OCI-LY7 (cell line): ENCODE measurements around the gene UBAP2. TPM values are rescaled to one million over a fixed set of nuclear protein-coding genes. Genes with fewer than 3 reads are reported as not detected.

Source experiments
- BruUV-seq: library from RNA; stranded (reverse); fragments of 400-500 nt; replicated peaks from 2 replicates; lab custom pipeline; 2021; lab: Mats Ljungman, UMichigan
- CTCF ChIA-PET: fragments of 300-600 bp; sonication (Branson Sonifier 250); formaldehyde crosslinking; loops from one replicate; lab custom pipeline; 2022; ENCODE audit warnings: antibody characterized with exemption; ENCODE audit not compliant: unreplicated experiment; lab: Charles Lee
- POLR2A ChIA-PET: fragments of 300-600 bp; sonication (Branson Sonifier 250); formaldehyde crosslinking; loops from one replicate; lab custom pipeline; 2022; ENCODE audit warnings: antibody characterized with exemption; lab: Charles Lee
- DNase-seq: peaks from one replicate; pipeline ENCODE4 v3.0.0-alpha.2; 2015; ENCODE audit warnings: low spot score
- H2AFZ ChIP-seq: fragments of 200-600 bp; sonication (generic), shearing (Covaris generic); 2 replicates; pipeline ENCODE4 v1.6.1; 2014; ENCODE audit warnings: mild to moderate bottlenecking, antibody characterized with exemption, low read length, moderate library complexity
- H3K27ac ChIP-seq: fragments of 200-600 bp; sonication (generic); 2 replicates; pipeline ENCODE4 v1.5.1; 2014; ENCODE audit warnings: mixed run types, low read depth, mild to moderate bottlenecking, moderate library complexity, low read length, inconsistent platforms; ENCODE audit not compliant: poor library complexity, severe bottlenecking
- H3K36me3 ChIP-seq: fragments of 200-600 bp; sonication (generic); 2 replicates; pipeline ENCODE4 v1.6.1; 2014; ENCODE audit warnings: mild to moderate bottlenecking, antibody characterized with exemption, low read length, moderate library complexity, mixed read lengths; ENCODE audit not compliant: insufficient read depth
- H3K4me1 ChIP-seq: fragments of 200-600 bp; sonication (generic); 2 replicates; pipeline ENCODE4 v1.5.1; 2014; ENCODE audit warnings: mild to moderate bottlenecking, low read length; ENCODE audit not compliant: insufficient read depth, poor library complexity, severe bottlenecking
- H3K4me2 ChIP-seq: fragments of 200-600 bp; sonication (generic); 2 replicates; pipeline ENCODE4 v1.6.1; 2014; ENCODE audit warnings: mild to moderate bottlenecking, low read length
- H3K4me3 ChIP-seq: fragments of 200-600 bp; sonication (generic); 2 replicates; pipeline ENCODE4 v1.5.1; 2014; ENCODE audit warnings: mild to moderate bottlenecking, low read depth, low read length; ENCODE audit not compliant: poor library complexity, severe bottlenecking
- H3K79me2 ChIP-seq: fragments of 200-600 bp; sonication (generic); 2 replicates; pipeline ENCODE4 v1.6.1; 2016; ENCODE audit warnings: low read depth, mild to moderate bottlenecking, low read length, moderate library complexity, mixed read lengths; ENCODE audit not compliant: insufficient read depth
- H3K9me2 ChIP-seq: fragments of 200-600 bp; sonication (generic); 2 replicates; pipeline ENCODE4 v1.6.1; 2016; ENCODE audit warnings: mild to moderate bottlenecking, low read length, mixed read lengths; ENCODE audit not compliant: insufficient read depth
- H3K9me3 ChIP-seq: fragments of 200-600 bp; sonication (generic); 2 replicates; pipeline ENCODE4 v1.6.1; 2014; ENCODE audit warnings: mild to moderate bottlenecking, mixed run types, low read length, mixed read lengths
- H4K20me1 ChIP-seq: fragments of 200-600 bp; sonication (generic); 2 replicates; pipeline ENCODE4 v1.6.1; 2014; ENCODE audit warnings: mild to moderate bottlenecking, antibody characterized with exemption, low read length, moderate library complexity, mixed read lengths; ENCODE audit not compliant: insufficient read depth
- CTCF ChIP-seq: fragments of 200-600 bp; sonication (generic); conservative IDR thresholded peaks from 2 replicates; pipeline ENCODE4 v1.5.1; 2014; ENCODE audit warnings: mild to moderate bottlenecking, antibody characterized with exemption, low read length, moderate library complexity, mixed read lengths
- EZH2phosphoT487 ChIP-seq: fragments of 200-600 bp; sonication (generic); IDR thresholded peaks from 2 replicates; pipeline ENCODE4 v1.6.1; 2018; ENCODE audit warnings: low read depth, borderline replicate concordance, mild to moderate bottlenecking, mixed run types, antibody characterized with exemption, low read length, moderate library complexity, mixed read lengths
- intact Hi-C: fragments of 100-400 bp; cut with micrococcal nuclease; formaldehyde crosslinking; loops from one replicate; pipeline ENCODE4 v1.10.0; 2022; ENCODE audit not compliant: unreplicated experiment
- total RNA-seq, 2 experiments: library from RNA; depleted of rRNA in 1 of 2; stranded (reverse); fragments of >200 nt in 1 of 2; shearing (Covaris generic) in 1 of 2; gene quantifications; 2 replicates each; pipeline ENCODE4 v1.2.3, GENCODE V29; 2014 to 2022

Gene UBAP2
- total RNA-seq, 2 experiments from 2014 or later: 28.5 to 63.9 TPM

GRCh38 chr9:34085581-34086500, 37.2 kb upstream of the UBAP2 start:
- Histone ChIP-seq H4K20me1 (no peaks in the 10 kb centered on the region), H2AFZ (no peak overlapping the region), H3K79me2 (no peaks in the 10 kb centered on the region), H3K4me1 (peaks cover 23% of the 10 kb centered on the region), H3K4me3 (no peak overlapping the region), H3K4me2 (no peak overlapping the region), H3K9me2 (no peaks in the 10 kb centered on the region), H3K9me3 (no peaks in the 10 kb centered on the region), H3K27ac (no peak overlapping the region), H3K36me3 (peaks cover 38% of the 10 kb centered on the region)
- TF ChIP-seq CTCF: no peak
- no peak for TF ChIP-seq EZH2phosphoT487
- intact Hi-C loops: no loop called here
- no peak for DNase-seq
- no TSS peak for BruUV-seq
- ChIA-PET CTCF (no interaction called here), POLR2A (interaction anchor here (0.6 kb wide), 1 partner anchor 155 kb away, joined by 5 read pairs; no protein-coding TSS in a partner anchor)

- Histone ChIP-seq H4K20me1 (no peaks in the 10 kb centered on the region), H3K4me1 (peaks cover 23% of the 10 kb centered on the region), H3K4me2 (no peak overlapping the region), H3K36me3 (peaks cover 30% of the 10 kb centered on the region), H3K27ac (no peak overlapping the region), H3K4me3 (no peak overlapping the region), H2AFZ (no peak overlapping the region), H3K9me2 (no peaks in the 10 kb centered on the region), H3K9me3 (no peaks in the 10 kb centered on the region), H3K79me2 (no peaks in the 10 kb centered on the region)
- POLR2A ChIA-PET: interaction anchor here (0.9 to 1.1 kb wide), 3 partner anchors 9 to 43 kb away, joined by 3 read pairs; no protein-coding TSS in a partner anchor
- intact Hi-C loops: no loop called here
- DNase-seq: no peak
- TF ChIP-seq EZH2phosphoT487 (no peak), CTCF (no peak)
- no TSS peak for BruUV-seq
- CTCF ChIA-PET: no interaction called here
Observed at GRCh38 chr9:34084562-34084961, 35.9 kb upstream of the UBAP2 start.

- Histone ChIP-seq H3K9me3 (no peaks in the 10 kb centered on the region), H3K9me2 (no peaks in the 10 kb centered on the region), H3K79me2 (no peaks in the 10 kb centered on the region), H3K4me3 (no peak overlapping the region), H3K4me2 (no peak overlapping the region), H3K27ac (no peak overlapping the region), H3K4me1 (peaks cover 11% of the 10 kb centered on the region), H3K36me3 (no peaks in the 10 kb centered on the region), H2AFZ (no peak overlapping the region), H4K20me1 (no peaks in the 10 kb centered on the region)
- no peak for TF ChIP-seq CTCF
- TF ChIP-seq EZH2phosphoT487: no peak
- POLR2A ChIA-PET: no interaction called here
- intact Hi-C loops: loop anchor here (10.0 kb wide), 1 partner anchor 154 kb away; no protein-coding TSS in a partner anchor
- CTCF ChIA-PET: no interaction called here
- BruUV-seq: no TSS peak
- no peak for DNase-seq
Observed at GRCh38 chr9:34079181-34079580, 30.5 kb upstream of the UBAP2 start.
